CD4-positive, CD25-positive, alpha-beta regulatory T cell (primary cell): ENCODE results near the gene TRPC4. TPM values are rescaled to one million over a fixed set of nuclear protein-coding genes. Genes with fewer than 3 reads are reported as not detected.

Experiments used
- ATAC-seq, 2 donors: fragments of 150-1000 bp; cut with Tn5 transposase; one replicate each; pipeline ENCODE4 v1.10.0; 2021; ENCODE audit warnings: low read depth in 2 of 2, moderate number of reproducible peaks in 2 of 2, moderate library complexity in 1 of 2
- DNase-seq, 3 donors: peaks; one replicate each; pipeline versions ENCODE4 v3.0.0 to v3.0.0-alpha.2; 2012 to 2022; ENCODE audit warnings: mixed read lengths in 1 of 3
- H3K27ac ChIP-seq: one replicate; pipeline ENCODE4 v1.7.0; 2013; ENCODE audit warnings: mild to moderate bottlenecking, low read length; ENCODE audit not compliant: insufficient read depth, poor library complexity, severe bottlenecking
- H3K27me3 ChIP-seq: one replicate; pipeline ENCODE4 v1.7.0; 2013; ENCODE audit warnings: low read length; ENCODE audit not compliant: control insufficient read depth, insufficient read depth
- H3K36me3 ChIP-seq: one replicate; pipeline ENCODE4 v1.7.0; 2013; ENCODE audit warnings: mild to moderate bottlenecking, low read length, moderate library complexity; ENCODE audit not compliant: control insufficient read depth, insufficient read depth
- H3K4me1 ChIP-seq: 2 replicates; pipeline ENCODE4 v1.7.0; 2013; ENCODE audit warnings: mild to moderate bottlenecking, low read length; ENCODE audit not compliant: insufficient read depth, control insufficient read depth, poor library complexity, severe bottlenecking
- H3K4me3 ChIP-seq: one replicate; pipeline ENCODE4 v1.7.0; 2013; ENCODE audit warnings: low read depth, mild to moderate bottlenecking, low read length, moderate library complexity
- H3K9me3 ChIP-seq, 2 experiments: 1 replicate in 1 of 2; 2 replicates in 1 of 2; pipeline ENCODE4 v1.7.0; 2013; ENCODE audit warnings: low read length in 2 of 2, mild to moderate bottlenecking in 1 of 2, moderate library complexity in 1 of 2; ENCODE audit not compliant: control insufficient read depth in 2 of 2
- H3K27ac Mint-ChIP-seq, 3 donors: one replicate each; pipeline ENCODE4 v1.8.0; 2020 to 2022; ENCODE audit warnings: mild to moderate bottlenecking in 3 of 3, mixed read lengths in 3 of 3, moderate library complexity in 2 of 3
- H3K27me3 Mint-ChIP-seq: one replicate; pipeline ENCODE4 v1.8.0; 2022; ENCODE audit warnings: mild to moderate bottlenecking, mixed read lengths
- H3K36me3 Mint-ChIP-seq: one replicate; pipeline ENCODE4 v1.8.0; 2020; ENCODE audit warnings: mixed read lengths
- H3K4me1 Mint-ChIP-seq, 4 donors: one replicate each; pipeline ENCODE4 v1.8.0; 2020 to 2022; ENCODE audit warnings: mixed read lengths in 4 of 4, mild to moderate bottlenecking in 1 of 4
- H3K4me3 Mint-ChIP-seq, 4 donors: one replicate each; pipeline ENCODE4 v1.8.0; 2020 to 2022; ENCODE audit warnings: mild to moderate bottlenecking in 4 of 4, mixed read lengths in 4 of 4, moderate library complexity in 3 of 4
- H3K9me3 Mint-ChIP-seq, 7 donors: one replicate each; pipeline ENCODE4 v1.8.0; 2020 to 2022; ENCODE audit warnings: mixed read lengths in 7 of 7, mild to moderate bottlenecking in 3 of 7, moderate library complexity in 2 of 7
- polyA plus RNA-seq, 4 donors: library from polyadenylated mRNA; unstranded; fragments of 300-500 nt; fragmentation: Illumina TruSeq; gene quantifications; one replicate each; pipeline ENCODE4 v1.2.3, GENCODE V29; 2021
- total RNA-seq: library from RNA; stranded (reverse); gene quantifications from one replicate; pipeline ENCODE4 v1.2.3, GENCODE V29; 2022

The TRPC4 gene
- total and polyA plus RNA-seq, 5 donors from 2014 or later, result not detected

GRCh38 chr13:37679043-37679442 lies 190.5 kb downstream of the TRPC4 start:
- H3K27me3 Mint-ChIP-seq, result peaks cover 4% of the 10 kb centered on the region
- no peak overlapping the region for H3K4me3 Mint-ChIP-seq
- Histone ChIP-seq H3K4me1 (no peaks in the 10 kb centered on the region), H3K27me3 (no peaks in the 10 kb centered on the region), H3K4me3 (no peak overlapping the region), H3K27ac (no peak overlapping the region), H3K36me3 (no peaks in the 10 kb centered on the region), H3K9me3 (no peaks in the 10 kb centered on the region)
- H3K27ac Mint-ChIP-seq, result no peak overlapping the region
- DNase-seq, result no peak
- peaks cover 0 to 9% (median 0%) of the 10 kb centered on the region in 7 donors for H3K9me3 Mint-ChIP-seq
- no peaks in the 10 kb centered on the region for H3K4me1 Mint-ChIP-seq
- H3K36me3 Mint-ChIP-seq, result no peaks in the 10 kb centered on the region
- no peak for ATAC-seq

- Mint-ChIP-seq H3K27ac (no peak overlapping the region), H3K9me3 (peaks cover 0 to 6% (median 1%) of the 10 kb centered on the region in 7 donors), H3K36me3 (no peaks in the 10 kb centered on the region), H3K4me1 (no peaks in the 10 kb centered on the region), H3K27me3 (no peaks in the 10 kb centered on the region), H3K4me3 (no peak overlapping the region)
- no peak overlapping the region for H3K27ac ChIP-seq
- no peaks in the 10 kb centered on the region for H3K27me3 ChIP-seq
- ATAC-seq (no peak), DNase-seq (no peak)
- no peaks in the 10 kb centered on the region for H3K9me3 ChIP-seq
- no peaks in the 10 kb centered on the region for H3K36me3 ChIP-seq
- H3K4me1 ChIP-seq, result no peaks in the 10 kb centered on the region
- H3K4me3 ChIP-seq, result no peak overlapping the region
These were observed 199.7 kb downstream of the TRPC4 start for GRCh38 chr13:37669845-37670244.

GRCh38 chr13:37667702-37668101 lies 201.9 kb downstream of the TRPC4 start:
- H3K4me1 Mint-ChIP-seq, result no peaks in the 10 kb centered on the region
- Histone ChIP-seq H3K36me3 (no peaks in the 10 kb centered on the region), H3K4me3 (no peak overlapping the region), H3K9me3 (no peaks in the 10 kb centered on the region), H3K27me3 (no peaks in the 10 kb centered on the region), H3K27ac (no peak overlapping the region), H3K4me1 (no peaks in the 10 kb centered on the region)
- H3K27me3 Mint-ChIP-seq, result no peaks in the 10 kb centered on the region
- no peak overlapping the region for H3K4me3 Mint-ChIP-seq
- peaks cover 0 to 6% (median 1%) of the 10 kb centered on the region in 7 donors for H3K9me3 Mint-ChIP-seq
- H3K27ac Mint-ChIP-seq, result no peak overlapping the region
- DNase-seq, result no peak
- no peaks in the 10 kb centered on the region for H3K36me3 Mint-ChIP-seq
- ATAC-seq, result no peak

- Mint-ChIP-seq H3K4me3 (no peak overlapping the region), H3K4me1 (no peaks in the 10 kb centered on the region), H3K36me3 (no peaks in the 10 kb centered on the region), H3K27me3 (no peaks in the 10 kb centered on the region), H3K27ac (no peak overlapping the region), H3K9me3 (peaks cover 0 to 6% (median 3%) of the 10 kb centered on the region in 7 donors)
- Histone ChIP-seq H3K27me3 (no peaks in the 10 kb centered on the region), H3K9me3 (no peaks in the 10 kb centered on the region), H3K36me3 (no peaks in the 10 kb centered on the region), H3K27ac (no peak overlapping the region), H3K4me3 (no peak overlapping the region), H3K4me1 (no peaks in the 10 kb centered on the region)
- ATAC-seq (no peak), DNase-seq (no peak)
These were observed 203.5 kb downstream of the TRPC4 start for GRCh38 chr13:37666036-37666435.

GRCh38 chr13:37665420-37665819 lies 204.2 kb downstream of the TRPC4 start:
- Mint-ChIP-seq H3K4me3 (no peak overlapping the region), H3K27ac (no peak overlapping the region), H3K9me3 (peaks cover 0 to 6% (median 3%) of the 10 kb centered on the region in 7 donors)

GRCh38 chr13:37663724-37664123 lies 205.8 kb downstream of the TRPC4 start:
- peaks cover 0 to 6% (median 3%) of the 10 kb centered on the region in 7 donors for H3K9me3 Mint-ChIP-seq
- Histone ChIP-seq H3K27ac (no peak overlapping the region), H3K4me1 (no peaks in the 10 kb centered on the region), H3K4me3 (no peak overlapping the region), H3K36me3 (no peaks in the 10 kb centered on the region), H3K27me3 (no peaks in the 10 kb centered on the region), H3K9me3 (no peaks in the 10 kb centered on the region)
- no peak for DNase-seq
- H3K27ac Mint-ChIP-seq, result no peak overlapping the region
- ATAC-seq, result no peak
- no peaks in the 10 kb centered on the region for H3K4me1 Mint-ChIP-seq
- H3K36me3 Mint-ChIP-seq, result no peaks in the 10 kb centered on the region
- H3K27me3 Mint-ChIP-seq, result no peaks in the 10 kb centered on the region
- H3K4me3 Mint-ChIP-seq, result no peak overlapping the region

More at GRCh38 chr13:37665420-37665819, 204.2 kb downstream of the TRPC4 start:
- Histone ChIP-seq H3K36me3 (no peaks in the 10 kb centered on the region), H3K27ac (no peak overlapping the region), H3K4me3 (no peak overlapping the region), H3K4me1 (no peaks in the 10 kb centered on the region), H3K27me3 (no peaks in the 10 kb centered on the region), H3K9me3 (no peaks in the 10 kb centered on the region)
- DNase-seq, result no peak
- H3K4me1 Mint-ChIP-seq, result no peaks in the 10 kb centered on the region
- no peaks in the 10 kb centered on the region for H3K27me3 Mint-ChIP-seq
- no peak for ATAC-seq
- no peaks in the 10 kb centered on the region for H3K36me3 Mint-ChIP-seq

- H3K27me3 Mint-ChIP-seq, result no peaks in the 10 kb centered on the region
- no peaks in the 10 kb centered on the region for H3K36me3 Mint-ChIP-seq
- Histone ChIP-seq H3K27ac (no peak overlapping the region), H3K27me3 (no peaks in the 10 kb centered on the region), H3K4me3 (no peak overlapping the region), H3K4me1 (no peaks in the 10 kb centered on the region), H3K9me3 (no peaks in the 10 kb centered on the region), H3K36me3 (no peaks in the 10 kb centered on the region)
- no peak overlapping the region for H3K4me3 Mint-ChIP-seq
- no peak for DNase-seq
- peaks cover 0 to 6% (median 3%) of the 10 kb centered on the region in 7 donors for H3K9me3 Mint-ChIP-seq
- no peak overlapping the region for H3K27ac Mint-ChIP-seq
- no peaks in the 10 kb centered on the region for H3K4me1 Mint-ChIP-seq
- ATAC-seq, result no peak
These were observed 206.9 kb downstream of the TRPC4 start for GRCh38 chr13:37662624-37663023.

GRCh38 chr13:37657956-37658355 lies 211.6 kb downstream of the TRPC4 start:
- Histone ChIP-seq H3K4me1 (no peaks in the 10 kb centered on the region), H3K27me3 (no peaks in the 10 kb centered on the region), H3K36me3 (no peaks in the 10 kb centered on the region), H3K4me3 (no peak overlapping the region), H3K27ac (no peak overlapping the region), H3K9me3 (no peaks in the 10 kb centered on the region)
- Mint-ChIP-seq H3K27ac (no peak overlapping the region), H3K9me3 (peaks cover 0 to 7% (median 2%) of the 10 kb centered on the region in 7 donors), H3K27me3 (no peaks in the 10 kb centered on the region), H3K4me3 (no peak overlapping the region), H3K36me3 (no peaks in the 10 kb centered on the region), H3K4me1 (no peaks in the 10 kb centered on the region)
- no peak for DNase-seq
- no peak for ATAC-seq
